Skeletal muscle tissue (tissue), 4 donors: ENCODE data around the gene DSCAML1. TPM values are rescaled to one million over a fixed set of nuclear protein-coding genes. Genes with fewer than 3 reads are reported as not detected.

Experiments used
- H3K27ac ChIP-seq: one replicate; pipeline ENCODE4 v1.7.0; 2013; ENCODE audit warnings: mild to moderate bottlenecking, low read depth, low read length, inconsistent platforms
- H3K27me3 ChIP-seq, 3 donors: one replicate each; pipeline ENCODE4 v1.7.0; 2013; ENCODE audit warnings: low read length in 3 of 3; ENCODE audit not compliant: control insufficient read depth in 3 of 3, insufficient read depth in 3 of 3
- H3K36me3 ChIP-seq, 3 donors: one replicate each; pipeline ENCODE4 v1.7.0; 2013; ENCODE audit warnings: low read length in 3 of 3; ENCODE audit not compliant: control insufficient read depth in 3 of 3, insufficient read depth in 3 of 3
- H3K4me1 ChIP-seq, 3 donors: one replicate each; pipeline ENCODE4 v1.7.0; 2013; ENCODE audit warnings: low read length in 3 of 3, mild to moderate bottlenecking in 3 of 3; ENCODE audit not compliant: control insufficient read depth in 3 of 3, insufficient read depth in 3 of 3
- H3K4me3 ChIP-seq, 3 donors: one replicate each; pipeline ENCODE4 v1.7.0; 2013; ENCODE audit warnings: low read length in 3 of 3
- H3K9ac ChIP-seq, 3 donors: one replicate each; pipeline ENCODE4 v1.7.0; 2013; ENCODE audit warnings: low read length in 3 of 3, mild to moderate bottlenecking in 3 of 3, moderate library complexity in 2 of 3, low read depth in 1 of 3
- H3K9me3 ChIP-seq, 3 donors: one replicate each; pipeline ENCODE4 v1.7.0; 2013; ENCODE audit warnings: low read length in 3 of 3; ENCODE audit not compliant: control insufficient read depth in 3 of 3
- total RNA-seq: library from RNA; depleted of rRNA; stranded (reverse); fragments of >200 nt; gene quantifications from one replicate; pipeline ENCODE4 v1.2.3, GENCODE V29; 2014
- donor health status: Osteomylitis.

DSCAML1 gene
- total RNA-seq, 1 donor from 2014 or later = 0.52 TPM

GRCh38 chr11:117532568-117532967 is 264.4 kb downstream of the DSCAML1 start:
- Histone ChIP-seq H3K4me3 (no peak overlapping the region), H3K36me3 (no peaks in the 10 kb centered on the region), H3K9me3 (peaks cover 0 to 3% (median 0%) of the 10 kb centered on the region in 3 donors), H3K9ac (no peak overlapping the region), H3K4me1 (no peaks in the 10 kb centered on the region), H3K27me3 (peaks cover 20 to 51% (median 31%) of the 10 kb centered on the region in 3 donors), H3K27ac (no peak overlapping the region)

- no peak overlapping the region for H3K4me3 ChIP-seq
- peaks cover 7 to 37% (median 20%) of the 10 kb centered on the region in 3 donors for H3K27me3 ChIP-seq
- H3K36me3 ChIP-seq = no peaks in the 10 kb centered on the region
- H3K9ac ChIP-seq = no peak overlapping the region
- H3K27ac ChIP-seq = no peak overlapping the region
- H3K4me1 ChIP-seq = no peaks in the 10 kb centered on the region
- H3K9me3 ChIP-seq = peaks cover 0 to 3% (median 0%) of the 10 kb centered on the region in 3 donors
Measured at GRCh38 chr11:117529816-117530215, 267.2 kb downstream of the DSCAML1 start.

GRCh38 chr11:117528097-117528721 is 268.8 kb downstream of the DSCAML1 start:
- no peak overlapping the region for H3K9ac ChIP-seq

GRCh38 chr11:117527271-117527670 is 269.7 kb downstream of the DSCAML1 start:
- no peak overlapping the region for H3K4me3 ChIP-seq
- peaks cover 5 to 33% (median 11%) of the 10 kb centered on the region in 3 donors for H3K27me3 ChIP-seq
- H3K4me1 ChIP-seq = no peaks in the 10 kb centered on the region
- no peaks in the 10 kb centered on the region for H3K36me3 ChIP-seq
- no peaks in the 10 kb centered on the region for H3K9me3 ChIP-seq
- H3K27ac ChIP-seq = no peak overlapping the region
- no peak overlapping the region for H3K9ac ChIP-seq

More at GRCh38 chr11:117528097-117528721, 268.8 kb downstream of the DSCAML1 start:
- H3K36me3 ChIP-seq = no peaks in the 10 kb centered on the region
- no peaks in the 10 kb centered on the region for H3K4me1 ChIP-seq
- no peak overlapping the region for H3K27ac ChIP-seq
- no peak overlapping the region for H3K4me3 ChIP-seq
- no peaks in the 10 kb centered on the region for H3K9me3 ChIP-seq
- peaks cover 7 to 33% (median 13%) of the 10 kb centered on the region in 3 donors for H3K27me3 ChIP-seq

GRCh38 chr11:117525866-117526542 is 271.0 kb downstream of the DSCAML1 start:
- Histone ChIP-seq H3K4me1 (no peaks in the 10 kb centered on the region), H3K27me3 (peaks cover 3 to 33% (median 8%) of the 10 kb centered on the region in 3 donors), H3K9me3 (no peaks in the 10 kb centered on the region), H3K27ac (no peak overlapping the region), H3K4me3 (no peak overlapping the region), H3K36me3 (no peaks in the 10 kb centered on the region), H3K9ac (no peak overlapping the region)

- no peaks in the 10 kb centered on the region for H3K9me3 ChIP-seq
- no peaks in the 10 kb centered on the region for H3K4me1 ChIP-seq
- no peak overlapping the region for H3K9ac ChIP-seq
- H3K27me3 ChIP-seq = peaks cover 3 to 29% (median 4%) of the 10 kb centered on the region in 3 donors
- no peaks in the 10 kb centered on the region for H3K36me3 ChIP-seq
- no peak overlapping the region for H3K27ac ChIP-seq
- H3K4me3 ChIP-seq = no peak overlapping the region
Measured at GRCh38 chr11:117524468-117525183, 272.4 kb downstream of the DSCAML1 start.

- no peak overlapping the region for H3K9ac ChIP-seq
- H3K4me3 ChIP-seq = no peak overlapping the region
- H3K36me3 ChIP-seq = no peaks in the 10 kb centered on the region
- H3K27ac ChIP-seq = no peak overlapping the region
- H3K9me3 ChIP-seq = no peaks in the 10 kb centered on the region
- peaks cover 3 to 24% (median 4%) of the 10 kb centered on the region in 3 donors for H3K27me3 ChIP-seq
- no peaks in the 10 kb centered on the region for H3K4me1 ChIP-seq
Measured at GRCh38 chr11:117523680-117524079, 273.3 kb downstream of the DSCAML1 start.

- H3K4me3 ChIP-seq = no peak overlapping the region
- H3K9ac ChIP-seq = no peak overlapping the region
- peaks cover 0 to 9% (median 0%) of the 10 kb centered on the region in 3 donors for H3K27me3 ChIP-seq
- no peaks in the 10 kb centered on the region for H3K36me3 ChIP-seq
- H3K9me3 ChIP-seq = no peaks in the 10 kb centered on the region
- H3K27ac ChIP-seq = no peak overlapping the region
- no peaks in the 10 kb centered on the region for H3K4me1 ChIP-seq
Measured at GRCh38 chr11:117521974-117522373, 275.0 kb downstream of the DSCAML1 start.

GRCh38 chr11:117520966-117521365 is 276.1 kb downstream of the DSCAML1 start:
- no peak overlapping the region for H3K4me3 ChIP-seq
- no peak overlapping the region for H3K27ac ChIP-seq
- no peaks in the 10 kb centered on the region for H3K4me1 ChIP-seq
- no peaks in the 10 kb centered on the region for H3K9me3 ChIP-seq
- H3K9ac ChIP-seq = no peak overlapping the region
- peaks cover 0 to 9% (median 2%) of the 10 kb centered on the region in 3 donors for H3K27me3 ChIP-seq
- no peaks in the 10 kb centered on the region for H3K36me3 ChIP-seq

GRCh38 chr11:117520201-117520600 is 276.8 kb downstream of the DSCAML1 start:
- Histone ChIP-seq H3K4me3 (no peak overlapping the region), H3K9me3 (no peaks in the 10 kb centered on the region), H3K27me3 (peaks cover 0 to 9% (median 4%) of the 10 kb centered on the region in 3 donors), H3K4me1 (no peaks in the 10 kb centered on the region), H3K27ac (no peak overlapping the region), H3K36me3 (no peaks in the 10 kb centered on the region), H3K9ac (no peak overlapping the region)
